ENCODE results near the gene ZNF223.

- TF ChIP-seq GATA3 (IDR thresholded peaks at IDR 0.05; ENCODE audit: low read depth, low read length) (no peak), GATA2 (IDR thresholded peaks at IDR 0.05; ENCODE audit: low read depth, low read length) (no peak)
These were observed 19.7 kb upstream of the ZNF223 start for GRCh38 chr19:44032001-44032610.
